Kidney (tissue), 14 donors: ENCODE data around the gene STK38L. TPM values are rescaled to one million over a fixed set of nuclear protein-coding genes. Genes with fewer than 3 reads are reported as not detected.

Source experiments
- DNase-seq, 5 donors: peaks; one replicate each; pipeline ENCODE4 v3.0.0-alpha.2; 2013 to 2020
- FAIRE-seq: peaks from 2 replicates; lab custom pipeline; 2012; peaks lifted over from hg19 to GRCh38; lab: Jason Lieb, UNC
- H3K27ac ChIP-seq, 2 donors: one replicate each; pipeline ENCODE4 v1.7.0; 2013; ENCODE audit warnings: low read depth in 2 of 2, low read length in 2 of 2, inconsistent platforms in 1 of 2
- H3K27me3 ChIP-seq: one replicate; pipeline ENCODE4 v1.7.1; 2013; ENCODE audit warnings: low read length, inconsistent platforms; ENCODE audit not compliant: control insufficient read depth, insufficient read depth
- H3K36me3 ChIP-seq, 3 donors: one replicate each; pipeline versions ENCODE4 v1.7.0 to v1.7.1; 2013; ENCODE audit warnings: low read length in 3 of 3, control low read depth in 1 of 3, inconsistent platforms in 1 of 3; ENCODE audit not compliant: insufficient read depth in 3 of 3, control insufficient read depth in 2 of 3
- H3K4me1 ChIP-seq, 3 donors: one replicate each; pipeline versions ENCODE4 v1.7.0 to v1.7.1; 2013; ENCODE audit warnings: low read length in 3 of 3, inconsistent platforms in 1 of 3, low read depth in 1 of 3; ENCODE audit not compliant: control insufficient read depth in 2 of 3, insufficient read depth in 2 of 3
- H3K4me3 ChIP-seq, 3 donors: one replicate each; pipeline versions ENCODE4 v1.7.0 to v1.8.1; 2013; ENCODE audit warnings: low read length in 3 of 3, control low read depth in 1 of 3, inconsistent platforms in 1 of 3
- H3K9ac ChIP-seq, 3 donors: one replicate each; pipeline versions ENCODE4 v1.7.0 to v1.7.1; 2013; ENCODE audit warnings: low read length in 3 of 3, control low read depth in 1 of 3, inconsistent platforms in 1 of 3
- H3K9me3 ChIP-seq, 3 donors: one replicate each; pipeline versions ENCODE4 v1.7.0 to v1.7.1; 2013; ENCODE audit warnings: low read length in 3 of 3, control low read depth in 1 of 3, inconsistent platforms in 1 of 3; ENCODE audit not compliant: control insufficient read depth in 2 of 3, insufficient read depth in 1 of 3
- CTCF ChIP-seq: IDR thresholded peaks from 3 replicates; pipeline ENCODE4 v1.5.1; 2012; ENCODE audit warnings: mild to moderate bottlenecking, moderate library complexity, borderline replicate concordance; ENCODE audit not compliant: insufficient read depth; ENCODE audit errors: extremely low read depth
- intact Hi-C: fragments of 100-400 bp; cut with DNase I; formaldehyde crosslinking; loops from one replicate; pipeline ENCODE4 v1.11.1; 2022
- polyA plus RNA-seq: library from polyadenylated mRNA; stranded (reverse); fragments of 350-450 nt; fragmentation: Illumina TruSeq; extraction: RNeasy Lipid Tissue Mini Kit (QIAGEN cat#74804); gene quantifications from one replicate; pipeline ENCODE4 v1.2.3, GENCODE V29; 2014; ENCODE audit warnings: low read depth, low replicate concordance; ENCODE audit not compliant: insufficient read depth
- total RNA-seq: library from RNA; stranded (reverse); fragmentation: NEBNext Ultra II Directional; extraction: Animal tissue kit (Norgen Biotek cat#: 25700); gene quantifications from one replicate; pipeline ENCODE4 v1.2.1, GENCODE V29; 2021
- donor health status: control.
- donor health status: control.
- donor health status: control.
- donor health status: control.
- donor health status: control.
- donor health status: DM: yes; HTN: yes; CAD: no.
- donor health status: Normal renal cell carcinoma (clear cell type).

Gene STK38L
- total and polyA plus RNA-seq, 2 donors from 2014 or later: 5.2 to 43.6 TPM

- DNase-seq: no peak
- no peak overlapping the region for H3K4me3 ChIP-seq
- H3K27me3 ChIP-seq: no peaks in the 10 kb centered on the region
- no peak for TF ChIP-seq CTCF
- no peak for FAIRE-seq
- intact Hi-C loops: no loop called here
- no peak overlapping the region for H3K27ac ChIP-seq
- H3K4me1 ChIP-seq: peaks cover 0 to 12% (median 3%) of the 10 kb centered on the region in 3 donors
- no peak overlapping the region for H3K9ac ChIP-seq
- no peaks in the 10 kb centered on the region for H3K9me3 ChIP-seq
- H3K36me3 ChIP-seq: no peaks in the 10 kb centered on the region
Observed at GRCh38 chr12:27257104-27257843, 13.2 kb downstream of the STK38L start.

GRCh38 chr12:27260746-27261145 is 16.7 kb downstream of the STK38L start:
- TF ChIP-seq CTCF: no peak
- Histone ChIP-seq H3K4me1 (peaks cover 0 to 4% (median 0%) of the 10 kb centered on the region in 3 donors), H3K9me3 (no peaks in the 10 kb centered on the region), H3K27me3 (no peaks in the 10 kb centered on the region), H3K36me3 (no peaks in the 10 kb centered on the region), H3K27ac (peak overlapping the region in 1 of 2 donors; percentile 5), H3K9ac (no peak overlapping the region), H3K4me3 (no peak overlapping the region)
- intact Hi-C loops: no loop called here
- DNase-seq (no peak), FAIRE-seq (no peak)

- H3K9me3 ChIP-seq: no peaks in the 10 kb centered on the region
- no peaks in the 10 kb centered on the region for H3K27me3 ChIP-seq
- no peak overlapping the region for H3K9ac ChIP-seq
- H3K4me1 ChIP-seq: peaks cover 0 to 4% (median 0%) of the 10 kb centered on the region in 3 donors
- no peak overlapping the region for H3K27ac ChIP-seq
- TF ChIP-seq CTCF: no peak
- no peaks in the 10 kb centered on the region for H3K36me3 ChIP-seq
- DNase-seq (no peak), FAIRE-seq (no peak)
- intact Hi-C loops: no loop called here
- H3K4me3 ChIP-seq: no peak overlapping the region
Observed at GRCh38 chr12:27261866-27262265, 17.8 kb downstream of the STK38L start.
